AG04449 (cell line): ENCODE results near the gene MORN3.
"Not testable (repeated sequence)": the region's sequence is repeated elsewhere in the genome, so short reads cannot be mapped to it uniquely, and the experiment has no call there.

Experiments
- CTCF ChIA-PET: fragments of 350-600 bp; formaldehyde crosslinking; extraction: SDS; loops from one replicate; lab custom pipeline; 2021; ENCODE audit warnings: antibody characterized with exemption; lab: Yijun Ruan, JAX
- POLR2A ChIA-PET: fragments of 400-600, 350-600 bp; formaldehyde crosslinking; extraction: SDS; loops from one replicate; lab custom pipeline; 2020; ENCODE audit warnings: antibody characterized with exemption, inconsistent platforms; lab: Yijun Ruan, JAX
- DNase-seq: peaks from one replicate; pipeline ENCODE4 v3.0.0-alpha.2; 2010; ENCODE audit warnings: low read depth, low spot score
- H3K4me3 ChIP-seq: 2 replicates; pipeline ENCODE4 v1.5.1; 2011; ENCODE audit warnings: low read depth, mild to moderate bottlenecking, control low read depth, low read length
- TF ChIP-seq, protein P1 (sequence below): IDR thresholded peaks from one replicate; pipeline ENCODE4 v1.5.1; 2011; ENCODE audit warnings: mild to moderate bottlenecking, moderate library complexity, low read length, control low read depth, inconsistent platforms; ENCODE audit not compliant: insufficient read depth; ENCODE audit errors: missing control alignments

MORN3 gene

DNA sequence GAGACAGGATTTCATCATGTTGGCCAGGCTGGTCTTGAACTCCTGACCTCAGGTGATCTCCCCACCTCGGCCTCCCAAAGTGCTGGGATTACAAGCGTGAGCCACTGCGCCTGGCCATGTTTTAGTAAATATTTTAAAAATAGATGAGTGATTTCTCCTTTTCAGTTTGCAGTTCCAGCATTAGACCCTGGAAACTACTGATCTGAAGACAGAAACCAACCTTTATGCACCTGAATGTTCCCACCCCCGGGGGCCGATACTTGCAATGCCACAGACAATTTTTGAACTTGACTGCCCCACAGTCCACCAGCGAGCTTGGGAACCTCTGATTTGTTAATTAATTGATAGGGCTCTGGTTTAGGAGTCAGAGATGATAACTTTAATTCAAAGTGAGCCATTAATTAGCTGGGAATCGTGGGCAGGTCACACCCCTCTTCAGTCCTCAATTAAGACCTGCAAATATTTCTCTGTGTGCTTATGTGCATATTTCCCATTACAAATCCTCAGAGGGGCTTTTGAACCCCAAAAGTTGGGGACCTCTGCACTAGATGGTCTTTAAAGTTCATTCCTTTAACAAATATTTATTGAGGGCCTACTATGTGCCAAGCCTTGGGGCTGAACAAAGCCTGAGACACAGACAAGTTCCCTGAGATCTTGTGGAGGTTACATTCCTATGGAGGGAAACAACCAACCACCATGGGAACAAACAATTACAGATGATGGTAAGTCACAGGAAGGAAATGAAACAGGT is 39.0 kb upstream of the MORN3 start:
- DNase-seq, result no peak
- CTCF ChIA-PET, result interaction anchor here (0.8 to 7.2 kb wide), 4 partner anchors 11 to 86 kb away, joined by 3 to 70 read pairs (median 4); partner anchors contain the start of gene RHOF
- TF ChIP-seq, protein P1, sequence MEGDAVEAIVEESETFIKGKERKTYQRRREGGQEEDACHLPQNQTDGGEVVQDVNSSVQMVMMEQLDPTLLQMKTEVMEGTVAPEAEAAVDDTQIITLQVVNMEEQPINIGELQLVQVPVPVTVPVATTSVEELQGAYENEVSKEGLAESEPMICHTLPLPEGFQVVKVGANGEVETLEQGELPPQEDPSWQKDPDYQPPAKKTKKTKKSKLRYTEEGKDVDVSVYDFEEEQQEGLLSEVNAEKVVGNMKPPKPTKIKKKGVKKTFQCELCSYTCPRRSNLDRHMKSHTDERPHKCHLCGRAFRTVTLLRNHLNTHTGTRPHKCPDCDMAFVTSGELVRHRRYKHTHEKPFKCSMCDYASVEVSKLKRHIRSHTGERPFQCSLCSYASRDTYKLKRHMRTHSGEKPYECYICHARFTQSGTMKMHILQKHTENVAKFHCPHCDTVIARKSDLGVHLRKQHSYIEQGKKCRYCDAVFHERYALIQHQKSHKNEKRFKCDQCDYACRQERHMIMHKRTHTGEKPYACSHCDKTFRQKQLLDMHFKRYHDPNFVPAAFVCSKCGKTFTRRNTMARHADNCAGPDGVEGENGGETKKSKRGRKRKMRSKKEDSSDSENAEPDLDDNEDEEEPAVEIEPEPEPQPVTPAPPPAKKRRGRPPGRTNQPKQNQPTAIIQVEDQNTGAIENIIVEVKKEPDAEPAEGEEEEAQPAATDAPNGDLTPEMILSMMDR, result no peak
- POLR2A ChIA-PET, result no interaction called here
- no peak overlapping the region for H3K4me3 ChIP-seq

- TF ChIP-seq, protein P1, result no peak
- DNase-seq, result no peak
- POLR2A ChIA-PET, result no interaction called here
- CTCF ChIA-PET, result interaction anchor here (1.1 to 17.5 kb wide), 4 partner anchors 11 to 88 kb away, joined by 3 to 229 read pairs (median 4); partner anchors contain the start of gene RHOF
- H3K4me3 ChIP-seq, result no peak overlapping the region
These were observed 36.1 kb upstream of the MORN3 start for GRCh38 chr12:121705514-121705913.

DNA sequence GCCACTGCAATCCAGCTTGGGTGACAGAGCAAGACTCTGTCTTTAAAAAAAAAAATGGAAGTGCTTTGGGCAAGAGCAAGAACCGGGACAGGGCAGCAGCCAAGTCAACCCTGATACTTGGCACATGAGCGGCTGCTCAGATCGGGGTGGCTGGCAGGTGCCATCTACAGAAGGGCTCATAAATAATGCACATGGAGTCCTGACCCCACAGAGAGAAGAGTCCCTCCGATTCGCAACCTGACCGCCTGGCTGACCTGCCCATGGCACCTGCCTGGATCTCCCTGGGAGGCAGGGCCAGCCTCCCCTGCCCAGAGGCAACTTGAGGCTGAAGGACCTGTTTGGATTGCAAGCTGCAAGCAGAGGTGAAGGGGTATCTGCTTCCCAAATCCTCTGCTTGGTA is 33.5 kb upstream of the MORN3 start:
- TF ChIP-seq, protein P1, result no peak

DNA sequence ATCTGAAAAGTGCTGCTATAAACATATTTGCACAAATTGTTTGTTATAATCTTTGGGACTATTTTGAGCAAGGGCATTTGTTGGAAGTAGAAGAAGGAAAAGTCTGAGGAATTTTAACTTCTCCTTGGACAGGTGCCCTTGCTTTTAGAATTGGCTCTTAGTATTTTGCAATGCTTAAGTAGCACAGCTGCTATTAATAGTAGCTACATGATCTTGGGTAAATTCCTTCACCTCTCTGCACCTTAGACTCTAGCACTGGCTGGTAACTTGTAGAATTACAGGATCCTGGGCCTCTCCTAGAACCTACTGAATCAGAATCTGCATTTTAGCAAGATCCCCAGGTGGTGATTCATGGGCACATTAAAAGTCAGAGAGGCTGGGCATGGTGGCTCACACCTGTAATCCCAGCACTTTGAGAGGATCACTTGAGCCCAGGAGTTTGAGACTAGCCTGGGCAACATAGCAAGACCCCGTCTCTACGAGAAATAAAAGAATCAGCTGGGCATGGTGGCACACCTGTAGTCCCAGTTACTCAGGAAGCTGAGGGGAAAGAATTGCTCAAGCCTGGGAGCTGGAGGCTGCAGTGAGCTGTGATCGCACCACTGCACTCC is 32.3 kb upstream of the MORN3 start:
- DNase-seq, result no peak
- POLR2A ChIA-PET, result interaction anchor here (0.6 to 1.3 kb wide), 3 partner anchors 11 to 111 kb away, joined by 3 to 4 read pairs (median 4); partner anchors contain the start of gene TMEM120B
- CTCF ChIA-PET, result interaction anchor here (0.6 to 17.5 kb wide), 8 partner anchors 9 to 109 kb away, joined by 3 to 229 read pairs (median 4); partner anchors contain the start of genes ORAI1 and RHOF
- H3K4me3 ChIP-seq, result no peak overlapping the region
- TF ChIP-seq, protein P1, result no peak

More for the DNA sequence above, 33.5 kb upstream of the MORN3 start:
- DNase-seq, result no peak
- H3K4me3 ChIP-seq, result no peak overlapping the region
- ChIA-PET POLR2A (interaction anchor here (1.3 kb wide), 1 partner anchor 10 kb away, joined by 4 read pairs; the partner anchor contains the start of gene TMEM120B), CTCF (interaction anchor here (1.5 to 17.5 kb wide), 4 partner anchors 73 to 186 kb away, joined by 3 to 229 read pairs (median 98); partner anchors contain the start of genes PSMD9 and RHOF)

DNA sequence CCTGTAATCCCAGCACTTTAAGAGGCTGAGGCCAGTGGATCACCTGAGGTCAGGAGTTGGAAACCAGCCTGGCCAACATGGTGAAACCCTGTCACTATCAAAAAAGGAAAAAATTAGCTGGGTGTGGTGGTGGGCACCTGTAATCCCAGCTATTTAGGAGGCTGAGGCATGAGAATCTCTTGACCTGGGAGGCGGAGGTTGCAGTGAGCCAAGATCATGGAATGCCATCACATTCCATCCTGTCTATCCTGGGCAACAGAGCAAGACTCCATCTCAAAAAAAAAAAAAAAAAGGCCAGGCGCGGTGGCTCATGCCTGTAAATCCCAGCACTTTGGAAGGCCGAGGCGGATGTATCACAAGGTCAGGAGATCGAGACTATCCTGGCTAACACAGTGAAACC is 28.4 kb upstream of the MORN3 start:
- CTCF ChIA-PET, result interaction anchor here (0.6 to 17.5 kb wide), 15 partner anchors 9 to 457 kb away, joined by 3 to 229 read pairs (median 5); partner anchors contain the start of genes RHOF and TMEM120B
- POLR2A ChIA-PET, H3K4me3 ChIP-seq, DNase-seq: not testable (repeated sequence)

- DNase-seq, result no peak
- TF ChIP-seq, protein P1, result no peak
- POLR2A ChIA-PET, result no interaction called here
- CTCF ChIA-PET, result interaction anchor here (0.6 to 17.5 kb wide), 14 partner anchors 10 to 145 kb away, joined by 3 to 229 read pairs (median 5); partner anchors contain the start of genes RHOF and TMEM120B
- H3K4me3 ChIP-seq, result no peak overlapping the region
These were observed 27.7 kb upstream of the MORN3 start for GRCh38 chr12:121697093-121697698.
